ENCODE data around the gene HIVEP3.

DNA sequence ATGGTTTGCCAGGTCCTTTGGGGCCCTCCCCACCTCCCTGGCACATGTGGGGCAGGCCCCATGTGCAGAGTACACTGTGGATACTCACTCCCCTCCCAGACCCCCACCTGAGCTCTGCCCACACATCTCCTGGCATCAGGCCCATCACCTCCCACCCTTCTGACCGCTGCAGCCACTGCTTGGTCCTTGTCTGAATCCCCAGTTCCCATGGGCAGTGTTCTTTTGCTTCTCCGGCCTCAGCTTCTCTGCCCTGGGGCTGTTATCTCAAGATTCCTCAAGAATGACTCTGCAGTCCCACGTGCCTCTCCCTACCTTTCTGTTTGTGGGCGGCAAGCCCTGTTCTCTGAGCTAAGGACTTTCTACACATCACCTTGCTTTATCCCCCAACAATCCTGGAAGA, 246.5 kb downstream of the HIVEP3 start:
- TF ChIP-seq POLR2AphosphoS5 (IDR thresholded peaks at IDR 0.05; ENCODE audit: low read depth, low read length) (no peak), POLR2A (IDR thresholded peaks at IDR 0.05; ENCODE audit: low read depth, low read length) (no peak), TAF1 (IDR thresholded peaks at IDR 0.05; ENCODE audit: low read depth, low read length) (no peak), PAX5 (IDR thresholded peaks at IDR 0.05; ENCODE audit: insufficient read depth, low read length, severe bottlenecking) (no peak), SPI1 (IDR thresholded peaks at IDR 0.05; ENCODE audit: low read depth, low read length) (no peak)

Data from GM12891 (cell line).